Muscle of leg (tissue), 11 donors: ENCODE data around the gene FAM13A. TPM values are rescaled to one million over a fixed set of nuclear protein-coding genes. Genes with fewer than 3 reads are reported as not detected.
"Not testable (repeated sequence)": the region's sequence is repeated elsewhere in the genome, so short reads cannot be mapped to it uniquely, and the experiment has no call there.

Source experiments
- DNase-seq: peaks from one replicate; pipeline ENCODE4 v3.0.0; 2013
- H3K27ac ChIP-seq: one replicate; pipeline ENCODE4 v1.5.1; 2013; ENCODE audit warnings: mild to moderate bottlenecking, low read length, control low read depth
- H3K27me3 ChIP-seq: one replicate; pipeline ENCODE4 v1.6.1; 2013; ENCODE audit warnings: low read length; ENCODE audit not compliant: control insufficient read depth, insufficient read depth
- H3K36me3 ChIP-seq: one replicate; pipeline ENCODE4 v1.6.1; 2013; ENCODE audit warnings: low read length; ENCODE audit not compliant: control insufficient read depth, insufficient read depth
- H3K4me1 ChIP-seq: one replicate; pipeline ENCODE4 v1.6.1; 2013; ENCODE audit warnings: low read length; ENCODE audit not compliant: control insufficient read depth, insufficient read depth
- H3K4me3 ChIP-seq: one replicate; pipeline ENCODE4 v1.5.1; 2013; ENCODE audit warnings: low read length, control low read depth
- H3K9me3 ChIP-seq: replicated peaks from 2 replicates; pipeline ENCODE4 v1.6.1; 2013; ENCODE audit warnings: low read depth, low read length; ENCODE audit not compliant: control insufficient read depth
- WGBS: methylation state at CpG from one replicate; pipeline ENCODE4 v1.1.5; 2013; ENCODE audit warnings: missing lambda C conversion rate; ENCODE audit not compliant: insufficient coverage; 5-methylcytosine and 5-hydroxymethylcytosine counted together
- polyA plus RNA-seq, 8 donors: library from polyadenylated mRNA; unstranded; fragments of 120-200 nt; gene quantifications; one replicate each; pipeline versions ENCODE4 v1.2.1 to v1.2.3, GENCODE V29; 2013; ENCODE audit warnings: inconsistent platforms in 1 of 8, low replicate concordance in 1 of 8; ENCODE audit not compliant: insufficient read length in 8 of 8, insufficient read depth in 1 of 8
- total RNA-seq: library from RNA; stranded (reverse); fragments of 120-200 nt; gene quantifications from one replicate; pipeline ENCODE4 v1.2.4, GENCODE V29; 2013

The FAM13A gene
- total and polyA plus RNA-seq, 9 donors = 23.8 to 40.2 (median 29.7) TPM

- Histone ChIP-seq H3K4me1 (no peaks in the 10 kb centered on the region), H3K9me3 (no peaks in the 10 kb centered on the region), H3K27me3 (no peaks in the 10 kb centered on the region), H3K27ac (no peak overlapping the region), H3K36me3 (no peaks in the 10 kb centered on the region), H3K4me3 (no peak overlapping the region)
- no peak for DNase-seq
- no CpG with 5 or more reads among the region's 1 CpG for WGBS
Observed at GRCh38 chr4:88892646-88893045, 164.3 kb downstream of the FAM13A start.

- H3K27ac ChIP-seq = no peak overlapping the region
- no CpG with 5 or more reads among the region's 1 CpG for WGBS
- no peak for DNase-seq
- H3K9me3 ChIP-seq = no peaks in the 10 kb centered on the region
- H3K27me3 ChIP-seq = no peaks in the 10 kb centered on the region
- H3K36me3 ChIP-seq = no peaks in the 10 kb centered on the region
- H3K4me3 ChIP-seq = no peak overlapping the region
- no peaks in the 10 kb centered on the region for H3K4me1 ChIP-seq
Observed at GRCh38 chr4:88891636-88892035, 165.3 kb downstream of the FAM13A start.

- not testable (repeated sequence) for H3K9me3 ChIP-seq, DNase-seq, H3K4me1 ChIP-seq, H3K27me3 ChIP-seq, H3K4me3 ChIP-seq, H3K36me3 ChIP-seq, H3K27ac ChIP-seq
- no CpG with 5 or more reads among the region's 3 CpGs for WGBS
Observed at GRCh38 chr4:88887409-88887808, 169.6 kb downstream of the FAM13A start.

GRCh38 chr4:88881227-88881569 is 175.8 kb downstream of the FAM13A start:
- H3K9me3 ChIP-seq = peaks cover 5% of the 10 kb centered on the region

GRCh38 chr4:88880501-88881226 is 176.3 kb downstream of the FAM13A start:
- WGBS = 83% methylated on average over 4 of the region's 11 CpGs
- no peaks in the 10 kb centered on the region for H3K36me3 ChIP-seq
- H3K27ac ChIP-seq = peak overlapping the region; percentile 60
- no peak overlapping the region for H3K4me3 ChIP-seq
- H3K9me3 ChIP-seq = peaks cover 5% of the 10 kb centered on the region
- H3K4me1 ChIP-seq = peaks cover 10% of the 10 kb centered on the region
- peak; percentile 6 for DNase-seq
- no peaks in the 10 kb centered on the region for H3K27me3 ChIP-seq

More at GRCh38 chr4:88881227-88881569, 175.8 kb downstream of the FAM13A start:
- WGBS = no CpG with 5 or more reads among the region's 2 CpGs
- H3K4me1 ChIP-seq = peaks cover 10% of the 10 kb centered on the region
- H3K27me3 ChIP-seq = no peaks in the 10 kb centered on the region
- DNase-seq = peak; percentile 19
- no peaks in the 10 kb centered on the region for H3K36me3 ChIP-seq
- H3K27ac ChIP-seq = no peak overlapping the region
- H3K4me3 ChIP-seq = no peak overlapping the region

- DNase-seq = peak; percentile 56
- no peaks in the 10 kb centered on the region for H3K36me3 ChIP-seq
- peaks cover 1% of the 10 kb centered on the region for H3K9me3 ChIP-seq
- WGBS = no CpG with 5 or more reads among the region's 4 CpGs
- H3K4me3 ChIP-seq = no peak overlapping the region
- peak overlapping the region; percentile 60 for H3K27ac ChIP-seq
- H3K4me1 ChIP-seq = peaks cover 10% of the 10 kb centered on the region
- H3K27me3 ChIP-seq = no peaks in the 10 kb centered on the region
Observed at GRCh38 chr4:88879991-88880390, 177.0 kb downstream of the FAM13A start.

- no peaks in the 10 kb centered on the region for H3K9me3 ChIP-seq
- no peak overlapping the region for H3K4me3 ChIP-seq
- H3K27me3 ChIP-seq = no peaks in the 10 kb centered on the region
- no CpG with 5 or more reads among the region's 1 CpG for WGBS
- H3K27ac ChIP-seq = no peak overlapping the region
- H3K4me1 ChIP-seq = peaks cover 10% of the 10 kb centered on the region
- H3K36me3 ChIP-seq = no peaks in the 10 kb centered on the region
- DNase-seq = no peak
Observed at GRCh38 chr4:88878642-88879041, 178.3 kb downstream of the FAM13A start.

- 94% methylated on average over 9 of the region's 9 CpGs for WGBS
- no peak for DNase-seq
- Histone ChIP-seq H3K4me1 (no peaks in the 10 kb centered on the region), H3K27me3 (no peaks in the 10 kb centered on the region), H3K27ac (no peak overlapping the region), H3K4me3 (no peak overlapping the region), H3K9me3 (peaks cover 2% of the 10 kb centered on the region), H3K36me3 (no peaks in the 10 kb centered on the region)
Observed at GRCh38 chr4:88870428-88870827, 186.6 kb downstream of the FAM13A start.

GRCh38 chr4:88868510-88868909 is 188.5 kb downstream of the FAM13A start:
- Histone ChIP-seq H3K4me3 (no peak overlapping the region), H3K27me3 (no peaks in the 10 kb centered on the region), H3K9me3 (peaks cover 2% of the 10 kb centered on the region), H3K36me3 (no peaks in the 10 kb centered on the region), H3K4me1 (no peaks in the 10 kb centered on the region), H3K27ac (no peak overlapping the region)
- WGBS = 68% methylated on average over 2 of the region's 3 CpGs
- no peak for DNase-seq

GRCh38 chr4:88866862-88867550 is 190.0 kb downstream of the FAM13A start:
- H3K9me3 ChIP-seq = peaks cover 2% of the 10 kb centered on the region
- H3K36me3 ChIP-seq = no peaks in the 10 kb centered on the region
- H3K27ac ChIP-seq = no peak overlapping the region
- DNase-seq = peak; percentile 18
- no peaks in the 10 kb centered on the region for H3K27me3 ChIP-seq
- no peaks in the 10 kb centered on the region for H3K4me1 ChIP-seq
- no peak overlapping the region for H3K4me3 ChIP-seq
- WGBS = 20% methylated on average over 1 of the region's 4 CpGs
